Left hindlimb (tissue), 1 donor: ENCODE measurements around the gene FN3KRP.
A peak's percentile ranks its signal among the peaks of the same experiment; 100 is the strongest.

Experiments used
- DNase-seq: peaks from one replicate; pipeline ENCODE4 v3.0.0-alpha.2; 2018

The FN3KRP gene, protein sequence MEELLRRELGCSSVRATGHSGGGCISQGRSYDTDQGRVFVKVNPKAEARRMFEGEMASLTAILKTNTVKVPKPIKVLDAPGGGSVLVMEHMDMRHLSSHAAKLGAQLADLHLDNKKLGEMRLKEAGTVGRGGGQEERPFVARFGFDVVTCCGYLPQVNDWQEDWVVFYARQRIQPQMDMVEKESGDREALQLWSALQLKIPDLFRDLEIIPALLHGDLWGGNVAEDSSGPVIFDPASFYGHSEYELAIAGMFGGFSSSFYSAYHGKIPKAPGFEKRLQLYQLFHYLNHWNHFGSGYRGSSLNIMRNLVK

GRCh38 chr17:82716203-82717010, at the start of gene FN3KRP:
FN3KRP (plus strand) TSS chr17:82716706; CDS start chr17:82716756, 50 bp downstream.
- DNase-seq: peak; percentile 98

DNA sequence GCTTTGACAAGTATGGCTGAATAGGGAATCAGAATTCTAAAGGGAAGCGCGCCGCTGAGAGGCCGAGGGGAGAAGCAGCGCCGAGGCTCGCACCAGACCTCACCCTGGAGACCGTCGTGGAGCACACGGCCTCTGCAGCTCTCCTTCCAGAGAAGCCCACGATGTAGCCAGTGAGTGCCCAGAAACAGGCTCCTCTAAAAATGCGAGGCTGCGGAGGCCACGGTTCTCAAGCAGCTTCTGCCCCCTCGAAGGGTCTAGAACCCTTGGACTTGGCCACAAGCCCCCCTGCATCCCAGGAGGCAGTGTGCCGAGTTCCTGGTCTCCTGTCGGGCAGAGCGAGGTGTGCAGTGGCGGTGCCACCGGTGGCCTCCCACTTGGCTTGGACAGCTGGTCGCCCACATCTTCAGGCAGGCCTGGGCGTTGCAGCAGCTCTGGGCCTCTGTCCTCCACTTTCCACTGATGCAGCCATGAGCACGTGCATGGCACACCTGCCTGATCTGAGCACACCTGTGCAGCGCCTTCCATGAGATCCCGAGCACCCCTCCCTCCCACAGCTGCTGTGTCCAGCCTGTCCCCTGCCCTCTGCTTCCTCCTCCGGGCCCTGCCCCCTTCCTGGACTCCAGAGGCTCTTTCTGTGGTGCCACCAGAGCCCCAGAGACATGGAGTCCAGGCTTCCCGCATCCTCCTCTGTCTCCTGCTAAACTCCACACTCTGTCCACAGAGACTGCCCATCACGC, 49.4 kb upstream of the FN3KRP start:
- peak; percentile 24 for DNase-seq

GRCh38 chr17:82667668-82668000, 48.9 kb upstream of the FN3KRP start:
- peak; percentile 11 for DNase-seq

GRCh38 chr17:82668024-82668630, 48.4 kb upstream of the FN3KRP start:
- DNase-seq: no peak

DNA sequence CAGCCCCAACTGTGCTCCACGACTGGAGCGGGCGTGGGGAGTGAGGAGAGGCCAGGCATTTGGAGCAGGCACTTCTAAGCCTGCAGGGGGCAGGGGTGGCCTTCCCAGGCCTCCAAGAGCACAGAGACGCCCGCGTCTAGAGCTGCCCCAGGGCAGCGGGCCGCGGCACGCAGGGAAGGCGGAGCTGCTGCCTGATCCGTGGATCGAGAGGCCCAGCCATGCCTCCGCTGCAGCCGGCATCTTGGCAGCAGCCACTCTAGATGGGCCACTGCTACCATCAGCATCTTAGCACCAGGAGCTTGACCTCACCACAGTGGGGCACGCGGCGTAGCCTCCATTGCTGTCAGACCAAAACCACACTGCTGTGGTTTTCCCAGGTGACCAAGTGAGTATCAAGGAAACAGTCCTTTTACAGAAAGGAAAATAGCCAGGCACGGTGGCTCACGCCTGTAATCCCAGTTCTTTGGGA, 47.8 kb upstream of the FN3KRP start:
- DNase-seq: peak; percentile 60

GRCh38 chr17:82670661-82671450, 45.6 kb upstream of the FN3KRP start:
- peak; percentile 3 for DNase-seq

- DNase-seq: peak; percentile 30
These were observed 41.6 kb upstream of the FN3KRP start for GRCh38 chr17:82674656-82675475.

DNA sequence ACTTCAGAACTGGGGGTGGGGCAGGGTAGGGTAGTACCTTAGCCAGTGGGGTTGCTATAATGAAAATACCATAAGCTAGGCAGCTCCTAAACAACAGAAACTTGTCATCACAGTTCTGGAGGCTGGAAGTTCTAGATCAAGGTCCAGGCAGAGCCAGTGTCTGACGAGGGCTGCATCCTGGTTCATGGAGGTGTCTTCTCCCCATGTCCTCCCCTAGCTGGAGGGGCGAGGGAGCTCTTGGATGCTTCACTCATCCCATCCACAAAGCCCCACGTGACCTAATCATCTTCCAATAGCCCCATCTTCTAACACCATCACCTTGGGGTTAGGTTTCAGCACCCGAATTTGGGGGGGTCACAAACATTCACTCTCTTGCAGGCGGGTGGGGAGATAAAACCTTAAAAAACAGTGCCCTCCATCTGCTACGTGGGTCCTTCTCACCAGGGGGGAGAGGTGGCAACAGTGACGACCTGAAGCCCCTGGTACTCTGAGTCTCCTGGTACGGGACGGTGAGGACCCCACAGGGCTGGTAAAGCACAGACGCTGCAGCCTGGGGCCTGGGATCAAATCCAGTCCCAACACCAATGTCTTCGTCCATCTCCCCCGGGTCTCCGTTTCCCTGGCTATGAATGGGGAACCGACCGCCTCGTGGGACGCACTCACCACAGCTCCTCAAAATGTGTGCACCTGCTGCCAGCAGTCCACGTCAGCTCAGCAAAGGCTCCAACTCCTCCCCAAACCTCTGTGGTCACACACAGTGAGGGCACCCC, 40.8 kb upstream of the FN3KRP start:
- DNase-seq: peak; percentile 10

GRCh38 chr17:82677353-82677925, 39.1 kb upstream of the FN3KRP start:
- DNase-seq: peak; percentile 21

- peak; percentile 8 for DNase-seq
These were observed 38.1 kb upstream of the FN3KRP start for GRCh38 chr17:82678265-82678891.

DNA sequence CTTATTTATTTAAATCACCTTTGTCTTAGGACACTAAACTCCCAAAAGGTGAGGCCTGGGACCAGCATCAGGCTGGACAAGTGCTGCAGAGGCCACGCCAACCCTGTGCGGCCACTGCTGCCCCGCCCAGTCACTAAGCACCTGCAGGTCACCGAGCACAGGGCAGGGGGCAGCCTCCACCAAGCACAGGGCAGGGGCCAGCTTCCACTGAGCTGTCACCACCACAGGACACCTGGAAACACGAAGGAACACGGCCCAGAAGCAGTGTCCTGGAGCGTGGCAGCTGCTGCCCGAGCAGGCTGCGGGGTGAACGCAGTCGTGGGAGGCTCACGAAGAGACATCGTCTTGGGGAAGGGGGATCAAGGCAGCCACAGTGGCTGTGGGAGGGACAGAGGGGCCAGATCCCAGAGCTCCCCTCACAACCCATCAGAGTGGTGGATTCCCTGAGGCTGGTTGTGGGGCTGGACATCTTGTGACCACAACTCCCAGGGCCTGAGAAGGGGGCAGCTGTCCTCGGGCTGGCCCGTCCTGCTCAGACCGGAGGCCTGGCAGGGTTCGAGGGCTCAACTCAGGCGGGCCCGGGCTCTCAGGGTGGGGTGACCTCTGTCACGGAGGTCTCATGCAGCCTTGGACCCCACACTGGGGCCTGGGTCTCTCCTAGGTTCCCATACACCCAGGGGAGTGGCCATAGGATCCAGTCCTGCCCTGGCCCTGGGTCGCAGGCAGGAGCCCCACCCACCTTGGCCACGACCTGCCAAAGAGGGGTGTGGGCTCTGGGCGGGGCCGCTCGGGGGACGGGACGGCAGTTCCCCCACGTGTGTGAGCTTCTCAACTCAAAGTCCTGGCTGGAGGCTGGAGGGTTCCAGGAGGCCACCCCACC, 36.7 kb upstream of the FN3KRP start:
- peak; percentile 24 for DNase-seq

- DNase-seq: no peak
These were observed 35.0 kb upstream of the FN3KRP start for GRCh38 chr17:82681547-82681946.

GRCh38 chr17:82683534-82683933, 33.0 kb upstream of the FN3KRP start:
- peak; percentile 2 for DNase-seq

GRCh38 chr17:82684228-82684841, 32.2 kb upstream of the FN3KRP start:
- DNase-seq: peak; percentile 4

GRCh38 chr17:82685291-82685690, 31.2 kb upstream of the FN3KRP start:
- DNase-seq: peak; percentile 16

DNA sequence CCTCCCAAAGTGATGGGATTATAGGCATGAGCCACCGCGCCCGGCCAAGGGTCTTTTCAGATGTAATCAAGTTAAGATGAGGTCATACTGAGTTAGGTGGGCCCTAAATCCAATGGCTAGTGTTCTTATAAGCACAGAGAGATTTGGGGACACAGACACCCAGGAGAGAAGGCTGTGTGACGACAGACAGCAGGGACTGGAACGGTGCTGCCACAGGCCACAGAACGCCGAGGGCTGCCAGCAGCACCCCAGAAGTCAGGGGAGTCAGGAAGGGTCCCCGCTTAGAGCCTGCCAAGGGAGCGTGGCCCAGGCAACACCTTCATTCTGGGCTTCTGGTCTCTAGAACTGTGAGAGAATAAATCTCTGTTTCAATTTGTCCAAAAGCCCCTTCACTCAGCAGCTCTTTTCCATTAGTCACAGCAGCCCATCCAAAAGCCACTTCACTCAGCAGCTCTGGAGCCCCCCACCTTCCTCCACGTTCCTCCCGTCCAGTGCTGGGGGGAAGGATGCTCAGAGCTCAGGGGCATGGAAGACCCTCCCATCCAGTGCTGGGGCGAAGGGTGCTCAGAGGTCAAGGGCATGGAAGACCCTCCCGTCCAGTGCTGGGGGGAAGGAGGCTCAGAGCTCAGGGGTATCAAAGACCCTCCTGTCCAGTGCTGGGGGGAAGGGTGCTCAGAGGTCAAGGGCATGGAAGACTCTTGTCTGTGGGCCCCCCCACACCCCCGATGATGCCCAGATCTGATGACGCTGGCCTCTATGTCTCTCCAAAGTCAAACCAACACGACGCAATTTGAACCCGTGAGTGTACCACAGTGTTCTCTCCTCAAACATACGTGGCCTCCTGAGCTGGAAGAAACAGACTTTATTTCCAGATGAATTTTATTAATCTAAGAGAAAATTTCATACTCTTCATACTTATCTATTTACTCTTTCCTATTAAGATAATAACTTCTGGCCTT, 29.9 kb upstream of the FN3KRP start:
- peak; percentile 12 for DNase-seq

DNA sequence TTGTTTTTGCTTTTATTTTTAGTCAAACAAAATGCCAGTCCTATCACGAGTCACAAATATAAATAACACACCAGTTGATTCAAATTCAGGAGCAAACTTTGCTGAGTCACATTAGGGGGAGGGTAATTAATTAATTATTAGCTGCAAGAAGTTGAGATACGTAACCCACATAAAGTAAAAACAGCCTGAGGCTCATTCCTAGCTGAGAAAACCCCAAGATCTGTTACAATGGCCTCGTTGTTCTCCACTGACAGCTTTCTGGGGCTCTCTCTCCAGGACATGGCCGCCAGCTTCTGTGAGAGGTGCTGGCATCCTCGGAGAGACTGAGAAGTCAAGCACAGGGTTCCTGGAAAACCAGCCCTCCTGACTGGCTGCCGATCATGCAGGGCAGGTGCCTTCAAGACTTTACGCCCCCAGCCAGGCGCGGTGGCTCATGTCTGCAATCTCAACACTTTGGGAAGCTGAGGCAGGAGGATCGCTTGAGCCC, 29.1 kb upstream of the FN3KRP start:
- peak; percentile 22 for DNase-seq
